ENCODE data around the gene WDR18.

WDR18 gene

GRCh38 chr19:991174-991931, 7.2 kb downstream of the WDR18 start:
- no peak overlapping the region for H3K4me3 ChIP-seq (ENCODE audit: low read depth, low read length)

- H3K4me3 ChIP-seq (ENCODE audit: low read depth, low read length) = no peak overlapping the region
Measured at GRCh38 chr19:991932-992669, 8.0 kb downstream of the WDR18 start.

- no peak overlapping the region for H3K4me3 ChIP-seq (ENCODE audit: low read depth, low read length)
Measured at GRCh38 chr19:992670-993055, 8.5 kb downstream of the WDR18 start.

- no peak overlapping the region for H3K4me3 ChIP-seq (ENCODE audit: low read depth, low read length)
Measured at GRCh38 chr19:993361-993830, 9.3 kb downstream of the WDR18 start.

GRCh38 chr19:993831-994393, 9.8 kb downstream of the WDR18 start:
- H3K4me3 ChIP-seq (ENCODE audit: low read depth, low read length) = no peak overlapping the region

- no peak overlapping the region for H3K4me3 ChIP-seq (ENCODE audit: low read depth, low read length)
Measured at GRCh38 chr19:994516-994915, 10.4 kb downstream of the WDR18 start.

- H3K4me3 ChIP-seq (ENCODE audit: low read depth, low read length) = no peak overlapping the region
Measured at GRCh38 chr19:995051-995827, 11.1 kb downstream of the WDR18 start.

GRCh38 chr19:996051-996838, 12.1 kb downstream of the WDR18 start:
- no peak overlapping the region for H3K4me3 ChIP-seq (ENCODE audit: low read depth, low read length)

GRCh38 chr19:998064-998463, 13.9 kb downstream of the WDR18 start:
- no peak overlapping the region for H3K4me3 ChIP-seq (ENCODE audit: low read depth, low read length)

GRCh38 chr19:999379-999719, 15.2 kb downstream of the WDR18 start:
- H3K4me3 ChIP-seq (ENCODE audit: low read depth, low read length) = no peak overlapping the region

- peak within 1 kb of the TSS; percentile 8 for H3K4me3 ChIP-seq (ENCODE audit: low read depth, low read length)
Measured at GRCh38 chr19:1000095-1000494, 15.9 kb downstream of the WDR18 start, which contains the start of gene GRIN3B. Gene GRIN3B (plus strand): TSS chr19:1000419. CDS start chr19:1000438, 19 bp downstream.

- no peak overlapping the region for H3K4me3 ChIP-seq (ENCODE audit: low read depth, low read length)
Measured at GRCh38 chr19:1000591-1001537, 16.7 kb downstream of the WDR18 start.

GRCh38 chr19:1001538-1002166, 17.5 kb downstream of the WDR18 start:
- no peak overlapping the region for H3K4me3 ChIP-seq (ENCODE audit: low read depth, low read length)

GRCh38 chr19:1002600-1002999, 18.5 kb downstream of the WDR18 start:
- H3K4me3 ChIP-seq (ENCODE audit: low read depth, low read length) = no peak overlapping the region

- H3K4me3 ChIP-seq (ENCODE audit: low read depth, low read length) = no peak overlapping the region
Measured at GRCh38 chr19:1003283-1003682, 19.1 kb downstream of the WDR18 start.

GRCh38 chr19:1004204-1004802, 20.2 kb downstream of the WDR18 start:
- H3K4me3 ChIP-seq (ENCODE audit: low read depth, low read length) = no peak overlapping the region

GRCh38 chr19:1004803-1005664, 20.9 kb downstream of the WDR18 start:
- H3K4me3 ChIP-seq (ENCODE audit: low read depth, low read length) = no peak overlapping the region

Data from iPS-11a (cell line).